ENCODE results near the gene OBP2B. TPM values are rescaled to one million over a fixed set of nuclear protein-coding genes. Genes with fewer than 3 reads are reported as not detected.
A peak's percentile ranks its signal among the peaks of the same experiment; 100 is the strongest.

OBP2B gene
- total and polyA plus RNA-seq, 2 experiments from 2014 or later: not detected

DNA sequence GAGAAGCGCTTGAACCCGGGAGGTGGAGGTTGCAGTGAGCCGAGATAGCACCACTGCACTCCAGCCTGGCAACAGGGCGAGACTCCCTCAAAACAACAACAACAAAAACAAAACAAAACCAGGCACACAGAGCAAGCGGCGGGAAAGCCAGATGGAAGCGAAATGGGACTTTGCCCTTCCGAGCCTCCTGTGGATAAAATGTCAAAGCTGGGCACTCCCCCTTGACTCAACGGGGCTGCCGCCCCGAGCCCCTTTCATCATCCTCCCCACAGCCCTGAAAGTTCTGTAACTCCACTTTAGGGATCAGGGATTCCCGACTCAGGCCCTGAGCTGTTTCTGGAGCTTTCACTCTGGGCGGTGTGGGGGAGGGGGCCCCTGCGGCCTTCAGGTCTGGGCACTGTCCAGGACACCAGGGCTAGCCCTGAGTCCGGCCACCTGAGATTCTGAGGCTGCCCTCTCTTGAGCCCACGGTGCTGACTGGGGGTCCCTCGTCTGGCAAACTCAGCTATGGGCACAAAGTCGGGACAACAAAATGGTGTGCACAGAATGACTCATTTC, 30.6 kb upstream of the OBP2B start:
- peaks cover 7% of the 10 kb centered on the region; the same call in 1 of the 2 replicates for H3K4me1 ChIP-seq (ENCODE audit: insufficient read depth)
- H4K20me1 ChIP-seq (replicated peaks; ENCODE audit: insufficient read depth): no peaks in the 10 kb centered on the region
- TF ChIP-seq CREB1 (CRISPR knock-in tag; IDR thresholded peaks at IDR 0.05; ENCODE audit: low read depth) (no peak), NANOG (IDR thresholded peaks at IDR 0.05; ENCODE audit: borderline replicate concordance) (no peak)
- no peaks in the 10 kb centered on the region for H3K79me2 ChIP-seq (replicated peaks; ENCODE audit: insufficient read depth)
- Mint-ChIP-seq H3K27me3 (ENCODE audit: insufficient read depth, low read depth, poor library complexity) (peaks cover 30% of the 10 kb centered on the region), H3K4me1 (peaks cover 6% of the 10 kb centered on the region; the same call in 1 of the 3 replicates), H3K27ac (no peak overlapping the region), H3K4me3 (no peak overlapping the region), H3K36me3 (ENCODE audit: low read depth) (no peaks in the 10 kb centered on the region; the same call in 2 of the 3 replicates), H3K9me3 (no peaks in the 10 kb centered on the region)
- no peak overlapping the region for H3K4me2 ChIP-seq
- peaks cover 4% of the 10 kb centered on the region; the same call in 1 of the 2 replicates for H3F3A ChIP-seq (replicated peaks; ENCODE audit: low read depth)
- no peaks in the 10 kb centered on the region for H3K36me3 ChIP-seq (ENCODE audit: insufficient read depth)
- peak overlapping the region; percentile 73; the same call in 1 of the 2 replicates for H3K4me3 ChIP-seq
- no peak overlapping the region for H3K27ac ChIP-seq (ENCODE audit: low read depth)
- ATAC-seq: no peak
- H3K27me3 ChIP-seq (ENCODE audit: insufficient read depth): peaks cover 13% of the 10 kb centered on the region
- no peak for DNase-seq (ENCODE audit: low spot score)
- no peak overlapping the region for H2AFZ ChIP-seq
- no peaks in the 10 kb centered on the region for H3K9me2 ChIP-seq (ENCODE audit: insufficient read depth)

GRCh38 chr9:133238851-133239532, 29.9 kb upstream of the OBP2B start:
- Histone ChIP-seq H4K20me1 (replicated peaks; ENCODE audit: insufficient read depth) (no peaks in the 10 kb centered on the region), H3K4me3 (peak overlapping the region; percentile 73), H3F3A (replicated peaks; ENCODE audit: low read depth) (peaks cover 4% of the 10 kb centered on the region; the same call in 1 of the 2 replicates), H3K36me3 (ENCODE audit: insufficient read depth) (no peaks in the 10 kb centered on the region), H3K27ac (ENCODE audit: low read depth) (peak overlapping the region; percentile 42; the same call in 1 of the 2 replicates), H3K79me2 (replicated peaks; ENCODE audit: insufficient read depth) (no peaks in the 10 kb centered on the region), H3K27me3 (ENCODE audit: insufficient read depth) (peaks cover 13% of the 10 kb centered on the region), H3K4me1 (ENCODE audit: insufficient read depth) (peaks cover 7% of the 10 kb centered on the region; the same call in 1 of the 2 replicates), H2AFZ (peak overlapping the region; percentile 99), H3K9me2 (ENCODE audit: insufficient read depth) (no peaks in the 10 kb centered on the region), H3K4me2 (peak overlapping the region; percentile 91)
- Mint-ChIP-seq H3K36me3 (ENCODE audit: low read depth) (no peaks in the 10 kb centered on the region; the same call in 2 of the 3 replicates), H3K27me3 (ENCODE audit: insufficient read depth, low read depth, poor library complexity) (peaks cover 33% of the 10 kb centered on the region), H3K27ac (peak overlapping the region; percentile 92), H3K4me3 (peak overlapping the region; percentile 73), H3K4me1 (peaks cover 6% of the 10 kb centered on the region; the same call in 1 of the 3 replicates), H3K9me3 (no peaks in the 10 kb centered on the region)
- peak; percentile 79 for ATAC-seq
- peak; percentile 91 for DNase-seq (ENCODE audit: low spot score)
- TF ChIP-seq ZNF462 (CRISPR knock-in tag; IDR thresholded peaks at IDR 0.05) (no peak), ZNF114 (CRISPR knock-in tag; IDR thresholded peaks at IDR 0.05) (peak; percentile 63; the same call in 1 of the 2 replicates), REST (IDR thresholded peaks at IDR 0.05; ENCODE audit: unreplicated experiment) (no peak), NANOG (IDR thresholded peaks at IDR 0.05; ENCODE audit: borderline replicate concordance) (no peak), ZNF331 (CRISPR knock-in tag; IDR thresholded peaks at IDR 0.05; ENCODE audit: low read depth) (0 out of 2 replicates have a peak, but pooled peaks have one; percentile 4), JUNB (IDR thresholded peaks at IDR 0.05; ENCODE audit: unreplicated experiment) (no peak), ETS1 (IDR thresholded peaks at IDR 0.05) (no peak), POLR2AphosphoS5 (IDR thresholded peaks at IDR 0.05; ENCODE audit: low read depth) (0 out of 2 replicates have a peak, but pooled peaks have one; percentile 2), CREB1 (CRISPR knock-in tag; IDR thresholded peaks at IDR 0.05; ENCODE audit: low read depth) (no peak; the same call in 1 of the 2 replicates)

All from GM23338 (cell line).